ENCODE measurements around the gene CASZ1.

Gene CASZ1

GRCh38 chr1:10773851-10774614 lies 22.4 kb downstream of the CASZ1 start:
- DNase-seq (ENCODE audit: low read depth in 2 of 2): no peak

GRCh38 chr1:10773376-10773775 lies 23.1 kb downstream of the CASZ1 start:
- no peak for DNase-seq (ENCODE audit: low read depth in 2 of 2)

- no peak for DNase-seq (ENCODE audit: low read depth in 2 of 2)
Observed at GRCh38 chr1:10772711-10773110, 23.7 kb downstream of the CASZ1 start.

GRCh38 chr1:10771789-10772188 lies 24.7 kb downstream of the CASZ1 start:
- no peak for DNase-seq (ENCODE audit: low read depth in 2 of 2)

GRCh38 chr1:10768552-10768951 lies 27.9 kb downstream of the CASZ1 start:
- DNase-seq (ENCODE audit: low read depth in 2 of 2): no peak

- no peak for DNase-seq (ENCODE audit: low read depth in 2 of 2)
Observed at GRCh38 chr1:10767282-10767681, 29.2 kb downstream of the CASZ1 start.

- no peak for DNase-seq (ENCODE audit: low read depth in 2 of 2)
Observed at GRCh38 chr1:10765734-10766478, 30.5 kb downstream of the CASZ1 start.

- no peak for DNase-seq (ENCODE audit: low read depth in 2 of 2)
Observed at GRCh38 chr1:10765304-10765703, 31.1 kb downstream of the CASZ1 start.

- no peak for DNase-seq (ENCODE audit: low read depth in 2 of 2)
Observed at GRCh38 chr1:10764296-10764798, 32.1 kb downstream of the CASZ1 start.

- DNase-seq (ENCODE audit: low read depth in 2 of 2): no peak
Observed at GRCh38 chr1:10762875-10763274, 33.6 kb downstream of the CASZ1 start.

- no peak for DNase-seq (ENCODE audit: low read depth in 2 of 2)
Observed at GRCh38 chr1:10762153-10762523, 34.3 kb downstream of the CASZ1 start.

- no peak for DNase-seq (ENCODE audit: low read depth in 2 of 2)
Observed at GRCh38 chr1:10761503-10762152, 34.8 kb downstream of the CASZ1 start.

- DNase-seq (ENCODE audit: low read depth in 2 of 2): no peak
Observed at GRCh38 chr1:10760566-10761502, 35.6 kb downstream of the CASZ1 start.

- no peak for DNase-seq (ENCODE audit: low read depth in 2 of 2)
Observed at GRCh38 chr1:10759413-10760200, 36.8 kb downstream of the CASZ1 start.

- DNase-seq (ENCODE audit: low read depth in 2 of 2): no peak
Observed at GRCh38 chr1:10756842-10757241, 39.6 kb downstream of the CASZ1 start.

GRCh38 chr1:10755970-10756521 lies 40.4 kb downstream of the CASZ1 start:
- peak in 1 of 2 donors; percentile 40 for DNase-seq (ENCODE audit: low read depth in 2 of 2)

- DNase-seq (ENCODE audit: low read depth in 2 of 2): no peak
Observed at GRCh38 chr1:10754568-10755329, 41.7 kb downstream of the CASZ1 start.

GRCh38 chr1:10753299-10753698 lies 43.1 kb downstream of the CASZ1 start:
- no peak for DNase-seq (ENCODE audit: low read depth in 2 of 2)

- DNase-seq (ENCODE audit: low read depth in 2 of 2): no peak
Observed at GRCh38 chr1:10751561-10752085, 44.8 kb downstream of the CASZ1 start.
